PC-9 (cell line): Measurements from ENCODE around the gene CDH1. TPM values are rescaled to one million over a fixed set of nuclear protein-coding genes. Genes with fewer than 3 reads are reported as not detected.

Source experiments
- BruUV-seq: library from RNA; stranded (reverse); fragments of 400-500 nt; replicated peaks from 2 replicates; lab custom pipeline; 2021; lab: Mats Ljungman, UMichigan
- CTCF ChIA-PET: fragments of 300-600 bp; sonication (Branson Sonifier 250); formaldehyde crosslinking; loops from one replicate; lab custom pipeline; 2022; ENCODE audit warnings: antibody characterized with exemption; lab: Charles Lee
- POLR2A ChIA-PET: fragments of 300-600 bp; sonication (Branson Sonifier 250); formaldehyde crosslinking; loops from one replicate; lab custom pipeline; 2022; ENCODE audit warnings: antibody characterized with exemption; ENCODE audit not compliant: unreplicated experiment; lab: Charles Lee
- DNase-seq, 2 experiments: peaks; one replicate each; pipeline versions ENCODE4 v3.0.0 to v3.0.0-alpha.2; 2015 to 2022; ENCODE audit warnings: mixed read lengths in 1 of 2
- H2AFZ ChIP-seq: fragments of 200-600 bp; sonication (generic); 2 replicates; pipeline ENCODE4 v1.8.1; 2017; ENCODE audit warnings: antibody characterized with exemption
- H3F3A ChIP-seq: fragments of 200-600 bp; sonication (generic); 2 replicates; pipeline ENCODE4 v1.8.1; 2017; ENCODE audit warnings: antibody characterized with exemption, mild to moderate bottlenecking, low read depth; ENCODE audit not compliant: insufficient read depth
- H3K27ac ChIP-seq: fragments of 200-600 bp; sonication (generic); 2 replicates; pipeline ENCODE4 v1.6.1; 2016; ENCODE audit warnings: mixed run types
- H3K27me3 ChIP-seq: fragments of 200-600 bp; sonication (generic); 2 replicates; pipeline ENCODE4 v1.6.1; 2016; ENCODE audit warnings: low read depth, mixed run types; ENCODE audit not compliant: insufficient read depth
- H3K36me3 ChIP-seq: fragments of 200-600 bp; sonication (generic); 2 replicates; pipeline ENCODE4 v1.6.1; 2016; ENCODE audit warnings: low read depth, mixed run types
- H3K4me1 ChIP-seq: fragments of 200-600 bp; sonication (generic); replicated peaks from 2 replicates; pipeline ENCODE4 v1.6.1; 2016; ENCODE audit warnings: mixed run types; ENCODE audit not compliant: insufficient read depth
- H3K4me2 ChIP-seq: fragments of 200-600 bp; sonication (generic); 2 replicates; pipeline ENCODE4 v1.6.1; 2017; ENCODE audit warnings: mixed run types
- H3K4me3 ChIP-seq: fragments of 200-600 bp; sonication (generic); 2 replicates; pipeline ENCODE4 v1.6.1; 2016; ENCODE audit warnings: mixed run types
- H3K79me2 ChIP-seq: fragments of 200-600 bp; sonication (generic); 2 replicates; pipeline ENCODE4 v1.6.1; 2017; ENCODE audit warnings: low read depth, mixed run types
- H3K9me2 ChIP-seq: fragments of 200-600 bp; sonication (generic); 2 replicates; pipeline ENCODE4 v1.8.1; 2017; ENCODE audit warnings: mild to moderate bottlenecking; ENCODE audit not compliant: insufficient read depth
- H3K9me3 ChIP-seq: fragments of 200-600 bp; sonication (generic); 2 replicates; pipeline ENCODE4 v1.8.1; 2016; ENCODE audit warnings: low read depth; ENCODE audit not compliant: insufficient read depth
- H4K20me1 ChIP-seq: fragments of 200-600 bp; sonication (generic); 2 replicates; pipeline ENCODE4 v1.8.1; 2017; ENCODE audit not compliant: insufficient read depth
- CTCF ChIP-seq: fragments of 200-600 bp; sonication (generic); conservative IDR thresholded peaks from 2 replicates; pipeline ENCODE4 v1.6.1; 2017; ENCODE audit warnings: mixed run types, antibody characterized with exemption, mild to moderate bottlenecking, moderate library complexity
- EZH2 ChIP-seq: fragments of 200-600 bp; sonication (generic); IDR thresholded peaks from 2 replicates; pipeline ENCODE4 v1.8.0; 2017; ENCODE audit warnings: antibody characterized with exemption, low read depth
- intact Hi-C: fragments of 100-400 bp; cut with micrococcal nuclease; formaldehyde crosslinking; loops from one replicate; pipeline ENCODE4 v1.10.0; 2022; ENCODE audit not compliant: unreplicated experiment
- total RNA-seq: library from RNA; stranded (reverse); gene quantifications from 2 replicates; pipeline ENCODE4 v1.2.3, GENCODE V29; 2021

CDH1 gene
- total RNA-seq, 1 experiment from 2014 or later, result 120 TPM

GRCh38 chr16:68859828-68860227, 122.7 kb downstream of the CDH1 start:
- H3K27me3 ChIP-seq, result no peaks in the 10 kb centered on the region
- H4K20me1 ChIP-seq, result no peaks in the 10 kb centered on the region
- no peak overlapping the region for H2AFZ ChIP-seq
- no peak for DNase-seq
- no TSS peak for BruUV-seq
- H3K36me3 ChIP-seq, result no peaks in the 10 kb centered on the region
- H3K4me1 ChIP-seq, result no peaks in the 10 kb centered on the region
- no peaks in the 10 kb centered on the region; the same call in 1 of the 2 replicates for H3F3A ChIP-seq
- H3K27ac ChIP-seq, result no peak overlapping the region
- no peak overlapping the region for H3K4me2 ChIP-seq
- intact Hi-C loops, result no loop called here
- POLR2A ChIA-PET, result no interaction called here
- no peak for TF ChIP-seq CTCF
- no peak for TF ChIP-seq EZH2
- CTCF ChIA-PET, result no interaction called here
- no peak overlapping the region for H3K4me3 ChIP-seq
- no peaks in the 10 kb centered on the region for H3K79me2 ChIP-seq
- H3K9me3 ChIP-seq, result no peaks in the 10 kb centered on the region
- H3K9me2 ChIP-seq, result no peaks in the 10 kb centered on the region

- POLR2A ChIA-PET, result no interaction called here
- BruUV-seq, result no TSS peak
- no peak overlapping the region for H3K4me3 ChIP-seq
- no peaks in the 10 kb centered on the region for H3K36me3 ChIP-seq
- intact Hi-C loops, result no loop called here
- CTCF ChIA-PET, result no interaction called here
- H3K27me3 ChIP-seq, result no peaks in the 10 kb centered on the region
- no peak for DNase-seq
- H3K9me3 ChIP-seq, result no peaks in the 10 kb centered on the region
- no peak overlapping the region for H2AFZ ChIP-seq
- TF ChIP-seq CTCF, result no peak
- TF ChIP-seq EZH2, result no peak
- no peaks in the 10 kb centered on the region; the same call in 1 of the 2 replicates for H3F3A ChIP-seq
- no peaks in the 10 kb centered on the region for H3K9me2 ChIP-seq
- no peak overlapping the region for H3K27ac ChIP-seq
- H4K20me1 ChIP-seq, result no peaks in the 10 kb centered on the region
- H3K4me2 ChIP-seq, result no peak overlapping the region
- no peaks in the 10 kb centered on the region for H3K4me1 ChIP-seq
- H3K79me2 ChIP-seq, result no peaks in the 10 kb centered on the region
These were observed 124.1 kb downstream of the CDH1 start for GRCh38 chr16:68860978-68861892.

- ChIA-PET POLR2A (no interaction called here), CTCF (no interaction called here)
- H3K79me2 ChIP-seq, result no peaks in the 10 kb centered on the region
- H2AFZ ChIP-seq, result no peak overlapping the region
- intact Hi-C loops, result no loop called here
- H3K4me2 ChIP-seq, result no peak overlapping the region
- BruUV-seq, result no TSS peak
- no peaks in the 10 kb centered on the region for H3K9me2 ChIP-seq
- H4K20me1 ChIP-seq, result no peaks in the 10 kb centered on the region
- H3K27ac ChIP-seq, result no peak overlapping the region
- no peaks in the 10 kb centered on the region for H3K36me3 ChIP-seq
- no peak overlapping the region for H3K4me3 ChIP-seq
- no peaks in the 10 kb centered on the region for H3K27me3 ChIP-seq
- H3K4me1 ChIP-seq, result no peaks in the 10 kb centered on the region
- no peak for DNase-seq
- H3F3A ChIP-seq, result no peaks in the 10 kb centered on the region; the same call in 1 of the 2 replicates
- TF ChIP-seq CTCF, result no peak
- TF ChIP-seq EZH2, result no peak
- no peaks in the 10 kb centered on the region for H3K9me3 ChIP-seq
These were observed 129.8 kb downstream of the CDH1 start for GRCh38 chr16:68866933-68867332.
